Neural progenitor cell (in vitro differentiated cells): ENCODE measurements around the gene TRAPPC5. TPM values are rescaled to one million over a fixed set of nuclear protein-coding genes. Genes with fewer than 3 reads are reported as not detected.
A peak's percentile ranks its signal among the peaks of the same experiment; 100 is the strongest.

Experiments used
- DNase-seq: peaks from one replicate; pipeline ENCODE4 v3.0.0-alpha.2; 2016; ENCODE audit warnings: low spot score
- H2AFZ ChIP-seq: fragments of 200-600 bp; sonication (generic); replicated peaks from 2 replicates; pipeline ENCODE4 v1.6.1; 2016; ENCODE audit warnings: antibody characterized with exemption
- H3F3A ChIP-seq: fragments of 200-600 bp; sonication (generic); 2 replicates; pipeline ENCODE4 v1.6.1; 2016; ENCODE audit warnings: antibody characterized with exemption, low read depth
- H3K27ac ChIP-seq: fragments of 200-600 bp; sonication (generic); 2 replicates; pipeline ENCODE4 v1.5.1; 2016; ENCODE audit warnings: mild to moderate bottlenecking
- H3K27me3 ChIP-seq: fragments of 200-600 bp; sonication (generic); 2 replicates; pipeline ENCODE4 v1.6.1; 2016; ENCODE audit warnings: mild to moderate bottlenecking, moderate library complexity
- H3K36me3 ChIP-seq: fragments of 200-600 bp; sonication (generic); 2 replicates; pipeline ENCODE4 v1.5.1; 2016
- H3K4me1 ChIP-seq: fragments of 200-600 bp; sonication (generic); 2 replicates; pipeline ENCODE4 v1.6.1; 2016; ENCODE audit warnings: mixed run types
- H3K4me2 ChIP-seq: fragments of 200-600 bp; sonication (generic); 2 replicates; pipeline ENCODE4 v1.6.1; 2016
- H3K4me3 ChIP-seq: fragments of 200-600 bp; sonication (generic); 2 replicates; pipeline ENCODE4 v1.5.1; 2016
- H3K79me2 ChIP-seq: fragments of 200-600 bp; sonication (generic); 2 replicates; pipeline ENCODE4 v1.6.1; 2016; ENCODE audit warnings: low read depth
- H3K9ac ChIP-seq: fragments of 200-600 bp; sonication (generic); 2 replicates; pipeline ENCODE4 v1.6.1; 2016
- H3K9me3 ChIP-seq: fragments of 200-600 bp; sonication (generic); 2 replicates; pipeline ENCODE4 v1.5.1; 2016; ENCODE audit warnings: low read depth
- H4K20me1 ChIP-seq: fragments of 200-600 bp; sonication (generic); 2 replicates; pipeline ENCODE4 v1.6.1; 2016; ENCODE audit warnings: low read depth
- H3K27ac Mint-ChIP-seq: 3 replicates; pipeline ENCODE4 v1.8.0; 2021; ENCODE audit warnings: mixed read lengths
- H3K27me3 Mint-ChIP-seq: 2 replicates; pipeline ENCODE4 v1.8.0; 2022; ENCODE audit warnings: low read depth, mild to moderate bottlenecking, inconsistent platforms, moderate library complexity, mixed read lengths; ENCODE audit not compliant: insufficient read depth
- H3K36me3 Mint-ChIP-seq: 3 replicates; pipeline ENCODE4 v1.8.0; 2021; ENCODE audit warnings: mixed read lengths
- H3K4me1 Mint-ChIP-seq: 3 replicates; pipeline ENCODE4 v1.8.0; 2021; ENCODE audit warnings: mixed read lengths
- H3K4me3 Mint-ChIP-seq: 3 replicates; pipeline ENCODE4 v1.8.0; 2021; ENCODE audit warnings: mild to moderate bottlenecking, moderate library complexity, mixed read lengths
- H3K9me3 Mint-ChIP-seq: 3 replicates; pipeline ENCODE4 v1.8.0; 2020; ENCODE audit warnings: mixed read lengths
- EZH2 ChIP-seq: fragments of 200-600 bp; sonication (generic); IDR thresholded peaks from 2 replicates; pipeline ENCODE4 v1.6.1; 2017; ENCODE audit warnings: antibody characterized with exemption, mild to moderate bottlenecking, moderate library complexity
- EZH2phosphoT487 ChIP-seq: fragments of 200-600 bp; sonication (generic); IDR thresholded peaks from 2 replicates; pipeline ENCODE4 v1.6.1; 2017; ENCODE audit warnings: antibody characterized with exemption
- total RNA-seq: library from RNA; depleted of rRNA; stranded (reverse); fragments of >200 nt; gene quantifications from 2 replicates; pipeline ENCODE4 v1.2.3, GENCODE V29; 2015; ENCODE audit warnings: low replicate concordance
- TF ChIP-seq, protein P1 (sequence below): fragments of 200-600 bp; sonication (generic); IDR thresholded peaks from 2 replicates; pipeline ENCODE4 v1.5.1; 2017; ENCODE audit warnings: antibody characterized with exemption, mild to moderate bottlenecking

Gene TRAPPC5
- total RNA-seq, 1 donor from 2014 or later, result 24.4 TPM

DNA sequence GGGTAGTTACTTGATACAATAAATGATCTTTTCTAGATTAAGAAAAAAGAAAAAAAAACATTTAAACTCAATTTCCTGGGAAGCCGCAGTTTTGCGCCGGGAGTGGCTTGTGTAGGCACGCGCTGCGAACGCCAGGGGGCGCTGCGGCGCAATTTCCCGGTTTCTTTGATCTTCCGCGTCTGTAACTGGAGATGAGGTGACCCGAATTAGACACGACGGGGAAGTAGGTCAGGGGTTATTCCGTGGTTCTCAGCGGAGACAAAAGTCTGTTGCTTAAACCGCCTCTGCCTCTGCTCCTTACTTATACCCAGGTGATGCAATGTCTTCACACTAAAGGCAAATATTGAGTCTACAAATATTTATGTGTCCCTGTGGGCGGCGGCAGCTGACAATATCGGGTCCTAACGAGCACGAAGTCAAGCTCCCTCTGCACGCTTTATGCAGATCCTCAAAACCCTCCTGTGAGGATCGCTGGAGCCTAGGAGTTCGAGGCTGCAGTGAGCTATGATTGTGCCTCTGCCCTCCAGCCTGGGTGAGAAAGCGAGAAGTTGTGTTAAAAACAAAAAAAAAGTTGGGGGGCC, 28.5 kb upstream of the TRAPPC5 start:
- Mint-ChIP-seq H3K27me3 (peaks cover 16% of the 10 kb centered on the region), H3K4me1 (peaks cover 11% of the 10 kb centered on the region), H3K4me3 (peak overlapping the region; percentile 61), H3K9me3 (no peaks in the 10 kb centered on the region), H3K27ac (peak overlapping the region; percentile 70), H3K36me3 (no peaks in the 10 kb centered on the region)
- no peaks in the 10 kb centered on the region for H3K79me2 ChIP-seq
- H3K9ac ChIP-seq, result no peak overlapping the region
- H4K20me1 ChIP-seq, result no peaks in the 10 kb centered on the region
- no peak for TF ChIP-seq EZH2
- TF ChIP-seq, protein P1, sequence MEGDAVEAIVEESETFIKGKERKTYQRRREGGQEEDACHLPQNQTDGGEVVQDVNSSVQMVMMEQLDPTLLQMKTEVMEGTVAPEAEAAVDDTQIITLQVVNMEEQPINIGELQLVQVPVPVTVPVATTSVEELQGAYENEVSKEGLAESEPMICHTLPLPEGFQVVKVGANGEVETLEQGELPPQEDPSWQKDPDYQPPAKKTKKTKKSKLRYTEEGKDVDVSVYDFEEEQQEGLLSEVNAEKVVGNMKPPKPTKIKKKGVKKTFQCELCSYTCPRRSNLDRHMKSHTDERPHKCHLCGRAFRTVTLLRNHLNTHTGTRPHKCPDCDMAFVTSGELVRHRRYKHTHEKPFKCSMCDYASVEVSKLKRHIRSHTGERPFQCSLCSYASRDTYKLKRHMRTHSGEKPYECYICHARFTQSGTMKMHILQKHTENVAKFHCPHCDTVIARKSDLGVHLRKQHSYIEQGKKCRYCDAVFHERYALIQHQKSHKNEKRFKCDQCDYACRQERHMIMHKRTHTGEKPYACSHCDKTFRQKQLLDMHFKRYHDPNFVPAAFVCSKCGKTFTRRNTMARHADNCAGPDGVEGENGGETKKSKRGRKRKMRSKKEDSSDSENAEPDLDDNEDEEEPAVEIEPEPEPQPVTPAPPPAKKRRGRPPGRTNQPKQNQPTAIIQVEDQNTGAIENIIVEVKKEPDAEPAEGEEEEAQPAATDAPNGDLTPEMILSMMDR, result peak; percentile 96
- TF ChIP-seq EZH2phosphoT487, result no peak
- H3K27ac ChIP-seq, result no peak overlapping the region
- peak; percentile 92 for DNase-seq
- H3K27me3 ChIP-seq, result peaks cover 62% of the 10 kb centered on the region
- H3K36me3 ChIP-seq, result no peaks in the 10 kb centered on the region
- peak overlapping the region; percentile 32 for H3K4me3 ChIP-seq
- no peaks in the 10 kb centered on the region for H3K9me3 ChIP-seq
- H3K4me1 ChIP-seq, result peaks cover 4% of the 10 kb centered on the region
- peak overlapping the region; percentile 75 for H3K4me2 ChIP-seq
- peak overlapping the region; percentile 86 for H2AFZ ChIP-seq
- H3F3A ChIP-seq, result peaks cover 4% of the 10 kb centered on the region

DNA sequence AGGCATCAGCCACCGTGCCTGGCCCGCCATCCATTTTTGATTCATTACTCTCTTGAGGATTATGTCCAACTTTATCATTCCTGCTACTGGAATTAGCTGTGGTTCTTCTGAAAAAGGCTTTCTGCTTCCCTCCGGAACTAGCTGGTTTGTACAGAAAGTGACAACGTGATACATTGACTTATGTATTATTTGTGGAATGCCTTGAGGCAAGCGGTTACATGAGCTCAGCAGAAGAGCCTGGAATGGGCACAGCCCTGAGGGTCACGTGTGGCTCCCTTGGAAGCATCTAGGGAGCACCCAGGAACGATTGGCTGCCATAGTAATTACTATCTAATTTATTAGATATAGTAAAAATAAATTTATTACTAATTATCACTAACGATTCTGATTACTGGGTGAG, 26.2 kb upstream of the TRAPPC5 start:
- no peak overlapping the region for H3K27ac Mint-ChIP-seq
- H3K4me2 ChIP-seq, result no peak overlapping the region
- no peaks in the 10 kb centered on the region for H3K9me3 Mint-ChIP-seq
- DNase-seq, result no peak
- H3K4me1 Mint-ChIP-seq, result peaks cover 20% of the 10 kb centered on the region
- peaks cover 16% of the 10 kb centered on the region for H3K27me3 Mint-ChIP-seq
- H3K36me3 Mint-ChIP-seq, result no peaks in the 10 kb centered on the region
- no peaks in the 10 kb centered on the region for H4K20me1 ChIP-seq
- no peak overlapping the region for H3K9ac ChIP-seq
- no peak overlapping the region for H3K4me3 ChIP-seq
- H3K4me3 Mint-ChIP-seq, result no peak overlapping the region
- no peaks in the 10 kb centered on the region for H3K79me2 ChIP-seq
- H2AFZ ChIP-seq, result no peak overlapping the region
- H3K36me3 ChIP-seq, result no peaks in the 10 kb centered on the region
- H3F3A ChIP-seq, result peaks cover 4% of the 10 kb centered on the region
- no peak overlapping the region for H3K27ac ChIP-seq
- no peaks in the 10 kb centered on the region for H3K9me3 ChIP-seq
- TF ChIP-seq EZH2 (no peak), EZH2phosphoT487 (no peak)
- TF ChIP-seq, protein P1, result no peak
- H3K4me1 ChIP-seq, result peaks cover 4% of the 10 kb centered on the region
- H3K27me3 ChIP-seq, result peaks cover 62% of the 10 kb centered on the region

DNA sequence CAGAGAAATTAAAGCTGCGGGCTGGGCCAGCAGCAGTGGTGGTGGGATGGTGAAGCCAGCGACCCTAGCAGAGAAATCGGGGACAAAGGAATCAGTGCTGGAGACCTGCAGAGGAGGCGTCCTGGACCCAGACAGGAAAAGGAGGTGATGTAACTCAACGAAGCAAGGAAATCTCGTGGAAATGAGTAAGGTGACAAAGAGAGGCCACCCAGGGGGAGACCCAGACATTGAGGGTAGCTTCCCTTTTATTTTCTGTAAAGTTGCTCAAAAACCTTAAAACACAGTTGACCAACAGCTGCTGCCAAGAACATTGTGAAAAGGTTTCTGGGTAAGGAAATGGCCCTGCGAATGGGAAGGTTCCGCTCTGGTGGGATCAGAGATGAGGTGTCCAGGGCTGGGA, 25.1 kb upstream of the TRAPPC5 start:
- Histone ChIP-seq H3F3A (peaks cover 4% of the 10 kb centered on the region), H3K27me3 (peaks cover 54% of the 10 kb centered on the region), H3K36me3 (no peaks in the 10 kb centered on the region), H3K27ac (no peak overlapping the region), H3K4me3 (no peak overlapping the region), H2AFZ (no peak overlapping the region), H3K4me1 (peaks cover 4% of the 10 kb centered on the region), H3K4me2 (no peak overlapping the region), H3K9me3 (no peaks in the 10 kb centered on the region), H3K79me2 (no peaks in the 10 kb centered on the region), H4K20me1 (no peaks in the 10 kb centered on the region), H3K9ac (no peak overlapping the region)
- Mint-ChIP-seq H3K4me1 (peaks cover 20% of the 10 kb centered on the region), H3K27me3 (peaks cover 16% of the 10 kb centered on the region), H3K27ac (no peak overlapping the region), H3K4me3 (peak overlapping the region; percentile 50), H3K36me3 (no peaks in the 10 kb centered on the region), H3K9me3 (no peaks in the 10 kb centered on the region)
- no peak for DNase-seq
- TF ChIP-seq EZH2phosphoT487, result no peak
- TF ChIP-seq, protein P1, result no peak
- no peak for TF ChIP-seq EZH2
